HEK293T (cell line): Measurements from ENCODE around the gene TLCD2.

Source experiments
- ARNT ChIP-seq: fragments of 450-650 bp; IDR thresholded peaks from 2 replicates; pipeline ENCODE4 v1.6.1; 2017; ENCODE audit warnings: mild to moderate bottlenecking
- FOXK2 ChIP-seq: fragments of 450-650 bp; IDR thresholded peaks from 2 replicates; pipeline ENCODE4 v1.6.1; 2016; ENCODE audit warnings: mild to moderate bottlenecking
- HDGF ChIP-seq: fragments of 450-650 bp; IDR thresholded peaks from 2 replicates; pipeline ENCODE4 v1.6.1; 2017; ENCODE audit warnings: antibody characterized with exemption, borderline replicate concordance
- L3MBTL2 ChIP-seq: fragments of 450-650 bp; conservative IDR thresholded peaks from 2 replicates; pipeline ENCODE4 v1.6.1; 2016; ENCODE audit warnings: mild to moderate bottlenecking

- TF ChIP-seq L3MBTL2 (no peak), HDGF (no peak), ARNT (no peak), FOXK2 (no peak)
Observed at GRCh38 chr17:1755252-1755826, 45.2 kb upstream of the TLCD2 start.
